Endodermal cell (in vitro differentiated cells): ENCODE measurements around the gene DENND6B. TPM values are rescaled to one million over a fixed set of nuclear protein-coding genes. Genes with fewer than 3 reads are reported as not detected.

ENCODE experiments used
- DNase-seq: peaks from one replicate; pipeline ENCODE4 v3.0.0-alpha.2; 2017
- H3K27ac ChIP-seq: 2 replicates; pipeline ENCODE4 v1.5.1; 2013; ENCODE audit warnings: mild to moderate bottlenecking, low read depth, low read length, moderate library complexity
- H3K27me3 ChIP-seq: 2 replicates; pipeline ENCODE4 v1.6.1; 2013; ENCODE audit warnings: mild to moderate bottlenecking, low read length, moderate library complexity; ENCODE audit not compliant: insufficient read depth, control insufficient read depth, poor library complexity, severe bottlenecking
- H3K36me3 ChIP-seq: 2 replicates; pipeline ENCODE4 v1.7.0; 2013; ENCODE audit warnings: mild to moderate bottlenecking, low read length, moderate library complexity; ENCODE audit not compliant: control insufficient read depth, insufficient read depth
- H3K4me1 ChIP-seq: one replicate; pipeline ENCODE4 v1.7.0; 2013; ENCODE audit warnings: low read length; ENCODE audit not compliant: control insufficient read depth, insufficient read depth
- H3K4me3 ChIP-seq: 2 replicates; pipeline ENCODE4 v1.5.1; 2013; ENCODE audit warnings: mild to moderate bottlenecking, low read length, moderate library complexity
- H3K9ac ChIP-seq: 2 replicates; pipeline ENCODE4 v1.6.1; 2013; ENCODE audit warnings: mild to moderate bottlenecking, low read length, moderate library complexity; ENCODE audit not compliant: poor library complexity, severe bottlenecking; ENCODE audit errors: extremely low read depth
- H3K9me3 ChIP-seq: 2 replicates; pipeline ENCODE4 v1.6.1; 2013; ENCODE audit warnings: mild to moderate bottlenecking, low read length, moderate library complexity; ENCODE audit not compliant: control insufficient read depth
- H3K27ac Mint-ChIP-seq: 2 replicates; pipeline ENCODE4 v1.8.0; 2020; ENCODE audit warnings: mixed read lengths
- H3K27me3 Mint-ChIP-seq: 2 replicates; pipeline ENCODE4 v1.8.0; 2021; ENCODE audit warnings: mild to moderate bottlenecking, mixed read lengths; ENCODE audit not compliant: insufficient read depth
- H3K36me3 Mint-ChIP-seq: 2 replicates; pipeline ENCODE4 v1.8.0; 2020; ENCODE audit warnings: low read depth, mixed read lengths
- H3K4me1 Mint-ChIP-seq: 2 replicates; pipeline ENCODE4 v1.8.0; 2020; ENCODE audit warnings: mixed read lengths
- H3K4me3 Mint-ChIP-seq: 2 replicates; pipeline ENCODE4 v1.8.0; 2020; ENCODE audit warnings: mild to moderate bottlenecking, moderate library complexity, mixed read lengths
- H3K9me3 Mint-ChIP-seq: 2 replicates; pipeline ENCODE4 v1.8.0; 2020; ENCODE audit warnings: mild to moderate bottlenecking, mixed read lengths
- WGBS, 2 experiments: methylation state at CpG; one replicate each; pipeline versions ENCODE4 v1.1.5 to v1.1.7; 2013; ENCODE audit warnings: missing lambda C conversion rate in 2 of 2, mixed read lengths in 1 of 2; ENCODE audit not compliant: insufficient coverage in 1 of 2, insufficient read length in 1 of 2; 5-methylcytosine and 5-hydroxymethylcytosine counted together
- total RNA-seq, 2 donors: library from RNA; stranded (reverse); fragmentation: NEBNext Ultra II Directional in 1 of 2; extraction: Animal tissue kit (Norgen Biotek cat#: 25700) in 1 of 2; gene quantifications; 2 replicates in 1 of 2; 3 replicates in 1 of 2; pipeline ENCODE4 v1.2.1, GENCODE V29; 2021
- TF ChIP-seq, protein P1 (sequence below): fragments of 200-600 bp; sonication (generic); conservative IDR thresholded peaks from 2 replicates; pipeline ENCODE4 v1.5.0; 2021; ENCODE audit warnings: antibody characterized with exemption, mild to moderate bottlenecking

DENND6B gene
- total RNA-seq, 2 donors from 2014 or later = 8.3 to 14.2 TPM

DNA sequence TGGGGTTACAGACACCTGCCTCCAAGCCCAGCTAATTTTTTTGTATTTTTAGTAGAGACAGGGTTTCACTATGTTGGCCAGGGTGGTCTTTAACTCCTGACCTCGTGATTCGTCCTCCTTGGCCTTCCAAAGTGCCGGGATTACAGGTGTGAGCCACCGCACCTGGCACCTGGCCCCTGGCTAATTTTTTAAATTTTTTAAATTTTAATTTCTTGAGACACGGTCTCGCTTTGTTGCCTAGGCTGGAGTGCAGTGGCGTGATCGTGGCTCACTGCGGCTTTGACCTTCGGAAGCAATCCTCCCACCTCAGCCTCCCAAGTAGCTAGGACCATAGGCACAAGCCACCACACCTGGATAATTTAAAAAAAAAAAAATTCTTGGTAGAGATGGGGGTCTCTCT is 30.9 kb upstream of the DENND6B start:
- no peaks in the 10 kb centered on the region for H3K27me3 ChIP-seq
- no peak overlapping the region for H3K4me3 Mint-ChIP-seq
- H3K9me3 ChIP-seq = no peaks in the 10 kb centered on the region
- 83 to 89% methylated on average over 9 to 10 of the region's 10 CpGs for WGBS, 2 experiments
- peaks cover 20% of the 10 kb centered on the region for H3K36me3 Mint-ChIP-seq
- H3K36me3 ChIP-seq = peaks cover 41% of the 10 kb centered on the region
- no peak overlapping the region for H3K27ac Mint-ChIP-seq
- TF ChIP-seq, protein P1, sequence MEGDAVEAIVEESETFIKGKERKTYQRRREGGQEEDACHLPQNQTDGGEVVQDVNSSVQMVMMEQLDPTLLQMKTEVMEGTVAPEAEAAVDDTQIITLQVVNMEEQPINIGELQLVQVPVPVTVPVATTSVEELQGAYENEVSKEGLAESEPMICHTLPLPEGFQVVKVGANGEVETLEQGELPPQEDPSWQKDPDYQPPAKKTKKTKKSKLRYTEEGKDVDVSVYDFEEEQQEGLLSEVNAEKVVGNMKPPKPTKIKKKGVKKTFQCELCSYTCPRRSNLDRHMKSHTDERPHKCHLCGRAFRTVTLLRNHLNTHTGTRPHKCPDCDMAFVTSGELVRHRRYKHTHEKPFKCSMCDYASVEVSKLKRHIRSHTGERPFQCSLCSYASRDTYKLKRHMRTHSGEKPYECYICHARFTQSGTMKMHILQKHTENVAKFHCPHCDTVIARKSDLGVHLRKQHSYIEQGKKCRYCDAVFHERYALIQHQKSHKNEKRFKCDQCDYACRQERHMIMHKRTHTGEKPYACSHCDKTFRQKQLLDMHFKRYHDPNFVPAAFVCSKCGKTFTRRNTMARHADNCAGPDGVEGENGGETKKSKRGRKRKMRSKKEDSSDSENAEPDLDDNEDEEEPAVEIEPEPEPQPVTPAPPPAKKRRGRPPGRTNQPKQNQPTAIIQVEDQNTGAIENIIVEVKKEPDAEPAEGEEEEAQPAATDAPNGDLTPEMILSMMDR = no peak
- no peak overlapping the region for H3K27ac ChIP-seq
- H3K4me3 ChIP-seq = no peak overlapping the region
- H3K9ac ChIP-seq = no peak overlapping the region
- no peaks in the 10 kb centered on the region for H3K9me3 Mint-ChIP-seq
- H3K4me1 ChIP-seq = no peaks in the 10 kb centered on the region
- no peak for DNase-seq
- peaks cover 8% of the 10 kb centered on the region for H3K4me1 Mint-ChIP-seq
- no peaks in the 10 kb centered on the region for H3K27me3 Mint-ChIP-seq

DNA sequence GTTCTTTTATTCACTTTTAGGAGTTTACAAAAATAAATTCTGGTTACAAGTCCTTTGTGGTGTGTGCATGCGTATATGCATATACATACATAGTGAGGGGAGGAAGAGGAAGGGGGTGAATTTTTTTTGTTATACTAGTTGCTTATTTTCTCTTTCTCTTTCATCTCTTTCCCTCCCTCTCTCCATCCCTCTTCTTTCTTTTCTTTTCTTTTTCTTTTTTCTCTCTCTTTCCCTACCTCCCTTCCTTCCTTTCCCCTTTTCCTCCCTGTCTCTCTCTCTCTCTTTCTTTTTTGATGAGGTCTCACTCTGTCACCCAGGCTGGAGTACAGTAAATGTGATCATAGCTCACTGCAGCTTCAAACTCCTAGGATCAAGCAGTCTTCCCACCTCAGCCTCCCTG is 30.4 kb upstream of the DENND6B start:
- no peak overlapping the region for H3K4me3 ChIP-seq
- Mint-ChIP-seq H3K27me3 (no peaks in the 10 kb centered on the region), H3K4me1 (peaks cover 8% of the 10 kb centered on the region), H3K9me3 (no peaks in the 10 kb centered on the region), H3K36me3 (peaks cover 25% of the 10 kb centered on the region), H3K27ac (no peak overlapping the region), H3K4me3 (no peak overlapping the region)
- no peak for DNase-seq
- TF ChIP-seq, protein P1 = no peak
- H3K4me1 ChIP-seq = no peaks in the 10 kb centered on the region
- H3K9ac ChIP-seq = no peak overlapping the region
- no CpG with 5 or more reads among the region's 1 CpG for WGBS, 2 experiments
- H3K27ac ChIP-seq = no peak overlapping the region
- H3K9me3 ChIP-seq = no peaks in the 10 kb centered on the region
- H3K36me3 ChIP-seq = peaks cover 41% of the 10 kb centered on the region
- no peaks in the 10 kb centered on the region for H3K27me3 ChIP-seq

DNA sequence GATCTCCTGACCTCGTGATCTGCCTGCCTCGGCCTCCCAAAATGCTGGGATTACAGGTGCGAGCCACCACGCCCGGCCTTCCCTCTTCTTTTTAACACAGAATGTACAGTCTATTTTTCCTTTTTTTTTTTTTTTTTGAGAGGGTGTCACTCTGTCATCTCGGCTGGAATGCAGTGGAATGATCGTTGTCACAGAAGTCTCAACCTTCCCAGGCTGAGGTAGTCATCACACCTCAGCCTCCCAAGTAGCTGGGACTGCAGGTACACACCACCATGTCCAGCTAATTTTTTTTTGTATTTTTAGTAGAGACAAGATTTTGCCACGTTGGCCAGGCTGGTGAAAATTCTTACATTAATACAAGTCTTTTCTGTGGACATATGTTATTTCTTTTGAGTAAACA is 29.4 kb upstream of the DENND6B start:
- peaks cover 32% of the 10 kb centered on the region for H3K36me3 Mint-ChIP-seq
- no peak overlapping the region for H3K9ac ChIP-seq
- H3K9me3 Mint-ChIP-seq = no peaks in the 10 kb centered on the region
- no peak overlapping the region for H3K27ac Mint-ChIP-seq
- H3K36me3 ChIP-seq = peaks cover 31% of the 10 kb centered on the region
- H3K27me3 Mint-ChIP-seq = no peaks in the 10 kb centered on the region
- WGBS, 2 experiments = 92 to 100% methylated on average over 5 to 8 of the region's 8 CpGs
- DNase-seq = no peak
- H3K27me3 ChIP-seq = no peaks in the 10 kb centered on the region
- TF ChIP-seq, protein P1 = no peak
- H3K9me3 ChIP-seq = no peaks in the 10 kb centered on the region
- no peaks in the 10 kb centered on the region for H3K4me1 ChIP-seq
- no peak overlapping the region for H3K4me3 Mint-ChIP-seq
- H3K4me1 Mint-ChIP-seq = peaks cover under 1% of the 10 kb centered on the region
- H3K27ac ChIP-seq = no peak overlapping the region
- no peak overlapping the region for H3K4me3 ChIP-seq
